HG02981 (cell line): ENCODE data around the gene PLCXD1.

ENCODE experiments used
- ATAC-seq: cut with Tn5 transposase; IDR thresholded peaks from one replicate; pipeline ENCODE4 v1.9.1; 2021; ENCODE audit warnings: mild to moderate bottlenecking, moderate library complexity; ENCODE audit not compliant: unreplicated experiment

The PLCXD1 gene

DNA sequence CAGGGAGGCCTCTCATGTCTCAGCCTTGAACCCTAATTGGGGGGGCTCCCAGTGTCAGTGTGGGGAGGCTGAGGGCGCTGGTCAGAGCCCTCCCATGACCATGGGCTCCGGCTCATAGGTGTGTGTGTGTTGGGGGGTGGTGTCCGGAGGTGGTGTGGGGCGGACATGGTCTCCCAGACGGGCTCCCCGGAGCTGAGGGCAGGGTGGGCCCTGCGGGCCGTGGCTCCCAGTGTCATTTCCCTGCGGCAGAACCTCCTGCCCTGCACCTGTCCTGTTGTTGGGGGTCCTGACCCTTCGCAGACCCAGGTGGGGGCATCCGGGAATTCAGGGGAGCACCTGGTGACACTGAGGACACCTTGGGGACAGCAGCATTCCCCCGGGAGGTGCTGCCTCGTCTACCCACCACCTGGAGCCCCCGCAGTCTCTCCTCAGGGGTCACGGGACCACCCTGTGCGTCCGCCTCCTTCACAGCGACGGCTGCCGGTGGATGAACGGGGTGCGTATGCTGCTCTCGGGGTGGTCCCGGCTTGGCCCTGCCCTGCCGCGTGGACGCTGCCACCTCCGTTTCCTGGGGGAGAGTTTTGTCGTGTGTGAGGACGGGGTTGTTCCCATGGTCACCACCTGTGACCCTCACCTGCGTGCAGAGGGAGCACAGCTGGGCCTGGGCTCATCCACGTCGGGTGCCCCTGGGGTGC is 51.9 kb downstream of the PLCXD1 start:
- ATAC-seq: no peak

DNA sequence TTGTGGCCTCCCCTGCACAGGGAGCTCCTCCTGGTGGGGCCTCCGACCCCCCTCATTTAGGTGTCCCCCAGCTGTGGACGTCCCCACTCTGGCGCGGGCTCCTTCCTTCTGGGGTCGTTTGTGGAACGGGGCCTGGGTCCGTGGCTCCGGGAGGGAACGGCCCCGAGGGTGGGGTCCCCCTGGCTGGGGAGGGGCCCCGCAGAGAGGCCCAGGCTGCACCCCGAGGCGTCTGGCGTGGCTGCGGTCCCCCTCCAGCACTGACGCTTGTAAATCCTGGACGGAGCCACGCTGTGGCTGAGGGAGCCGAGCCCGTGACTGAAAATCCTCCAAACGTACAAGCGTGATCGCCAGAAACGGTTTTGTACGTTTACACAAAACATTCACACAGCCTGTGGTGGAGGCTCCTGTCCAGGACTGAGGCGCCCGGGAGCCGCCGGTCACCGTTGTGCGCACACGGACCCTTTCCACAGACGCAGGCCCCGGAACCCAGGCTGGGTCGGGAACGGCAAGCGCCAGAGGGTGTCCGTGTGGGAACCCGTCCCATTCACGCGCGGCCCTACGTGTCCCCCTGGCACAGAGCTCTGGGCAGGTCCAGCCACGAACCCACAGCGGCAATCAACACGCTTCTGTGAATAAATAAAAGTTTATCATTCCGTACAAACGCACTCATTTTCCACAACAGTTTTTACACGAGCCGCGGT is 52.6 kb downstream of the PLCXD1 start:
- no peak for ATAC-seq

DNA sequence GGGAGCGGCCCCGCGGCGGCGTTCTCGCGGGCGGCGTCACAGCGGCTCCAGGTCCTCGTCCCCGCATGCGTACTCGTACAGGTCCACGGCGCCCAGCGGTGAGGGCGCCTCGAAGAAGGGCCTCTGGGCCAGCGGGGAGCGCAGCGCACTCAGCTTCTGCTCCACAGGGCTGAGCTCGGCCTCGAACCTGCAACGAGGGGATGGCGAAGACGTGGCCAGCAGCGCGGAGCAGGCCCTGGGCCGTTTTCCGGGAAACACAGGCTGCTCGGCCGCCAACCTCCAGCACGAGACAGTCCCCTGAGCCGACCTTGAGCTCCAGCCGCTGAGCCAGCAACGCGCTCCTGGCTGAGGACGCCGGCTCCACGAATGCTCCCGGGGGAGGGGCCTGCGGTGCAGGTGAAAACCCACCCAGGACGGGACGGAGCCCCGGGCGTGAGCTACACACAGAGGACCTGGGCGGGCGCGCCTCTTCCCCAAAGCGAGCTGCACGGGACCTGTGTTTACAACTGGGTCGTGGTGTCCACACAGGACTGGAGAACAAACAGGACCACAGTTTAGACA is 53.2 kb downstream of the PLCXD1 start:
- no peak for ATAC-seq

DNA sequence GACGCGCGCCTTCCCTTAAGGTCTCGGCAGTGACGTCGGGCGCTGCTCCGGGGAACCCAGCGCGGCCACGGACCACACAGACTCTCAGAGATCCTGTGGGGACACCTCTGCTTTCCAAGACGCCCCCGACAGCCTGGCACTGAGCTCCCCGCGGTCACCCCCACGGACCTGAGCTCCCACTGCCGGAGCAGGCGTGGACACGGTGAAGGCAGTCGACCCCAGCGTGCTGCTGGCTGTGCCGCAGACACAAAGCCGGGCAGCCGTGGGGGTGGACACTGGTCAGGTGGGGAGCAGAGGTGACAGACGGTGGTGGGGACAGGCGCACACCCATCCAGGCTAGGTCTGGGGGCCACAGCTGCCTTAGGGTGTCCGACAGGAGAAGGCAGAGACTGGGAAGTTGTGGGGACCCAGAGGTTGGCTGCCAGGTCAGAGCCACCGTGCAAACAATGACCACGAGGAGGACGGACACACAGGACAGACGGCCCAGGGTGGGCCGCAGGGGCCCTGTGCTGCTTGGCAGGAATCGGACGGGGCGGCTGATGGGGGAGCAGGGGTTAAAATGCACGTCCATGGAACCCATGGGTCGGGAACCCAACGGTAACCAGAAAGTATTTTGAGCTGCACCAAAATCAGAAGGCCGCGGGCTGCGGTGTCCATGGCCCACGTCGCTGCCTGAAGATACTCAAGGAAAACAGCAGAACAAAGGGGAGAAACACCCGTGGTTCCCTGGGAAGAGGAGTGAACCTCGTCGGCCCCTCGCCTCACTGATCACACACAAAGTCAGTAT is 54.0 kb downstream of the PLCXD1 start:
- ATAC-seq: no peak

DNA sequence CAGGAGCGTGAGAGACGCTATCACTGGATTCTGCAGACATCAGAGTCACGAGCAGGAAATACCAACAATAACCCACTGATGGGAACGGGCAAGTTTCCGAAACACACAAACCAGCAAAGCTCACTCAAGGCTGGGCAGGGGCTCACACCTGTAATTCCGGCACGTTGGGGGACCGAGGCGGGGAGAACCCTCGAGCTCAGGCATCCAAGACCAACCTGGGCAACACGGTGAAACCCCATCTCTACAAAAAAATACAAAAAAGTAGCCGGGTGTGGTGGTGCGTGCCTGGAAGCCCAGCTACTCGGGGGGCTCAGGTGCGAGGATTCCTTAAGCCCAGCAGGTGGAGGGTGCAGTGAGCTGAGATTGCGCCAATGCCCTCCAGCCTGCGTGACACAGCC is 54.6 kb downstream of the PLCXD1 start:
- no peak for ATAC-seq

DNA sequence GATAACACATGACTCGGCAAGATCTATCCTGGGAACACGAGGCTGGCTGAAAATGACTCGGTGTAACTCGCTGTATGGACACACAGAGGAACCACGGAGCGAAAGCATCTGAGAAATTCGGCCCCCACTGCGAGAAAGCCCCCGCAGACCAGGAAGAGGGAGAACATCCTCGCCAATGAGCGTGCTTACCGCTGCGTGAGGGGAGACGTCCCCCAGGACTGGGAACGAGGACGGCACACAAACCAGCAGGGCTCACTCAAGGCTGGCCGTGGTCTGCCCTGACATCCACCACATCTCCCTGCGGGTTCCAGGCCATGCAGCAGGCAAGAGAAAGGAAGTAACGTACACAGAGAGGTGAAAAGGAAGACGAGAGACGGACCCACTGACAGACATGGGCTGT is 55.0 kb downstream of the PLCXD1 start:
- ATAC-seq: no peak

DNA sequence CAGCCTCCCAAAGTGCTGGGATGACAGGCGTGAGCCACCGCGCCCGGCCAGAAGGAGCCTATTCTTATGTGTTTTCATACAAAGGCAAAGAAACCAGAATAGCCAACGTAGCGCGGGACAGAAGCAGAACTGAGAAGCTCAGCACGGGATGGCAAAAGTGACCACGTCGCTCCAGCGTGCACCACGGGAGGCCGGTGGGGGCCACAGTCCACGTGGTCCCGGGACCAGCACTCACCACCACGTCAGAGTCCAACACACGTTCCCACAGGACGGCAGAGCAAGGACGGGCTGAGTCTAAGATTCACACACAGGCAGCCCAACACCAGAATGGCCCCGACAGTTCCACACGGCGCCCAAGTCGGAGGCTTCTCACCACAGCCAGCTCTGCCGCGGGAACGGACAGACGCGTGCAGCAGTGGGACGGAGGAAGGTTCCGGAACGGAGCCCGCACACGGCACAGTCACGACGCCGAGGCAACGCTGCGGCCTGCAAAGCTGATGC is 56.2 kb downstream of the PLCXD1 start:
- no peak for ATAC-seq

DNA sequence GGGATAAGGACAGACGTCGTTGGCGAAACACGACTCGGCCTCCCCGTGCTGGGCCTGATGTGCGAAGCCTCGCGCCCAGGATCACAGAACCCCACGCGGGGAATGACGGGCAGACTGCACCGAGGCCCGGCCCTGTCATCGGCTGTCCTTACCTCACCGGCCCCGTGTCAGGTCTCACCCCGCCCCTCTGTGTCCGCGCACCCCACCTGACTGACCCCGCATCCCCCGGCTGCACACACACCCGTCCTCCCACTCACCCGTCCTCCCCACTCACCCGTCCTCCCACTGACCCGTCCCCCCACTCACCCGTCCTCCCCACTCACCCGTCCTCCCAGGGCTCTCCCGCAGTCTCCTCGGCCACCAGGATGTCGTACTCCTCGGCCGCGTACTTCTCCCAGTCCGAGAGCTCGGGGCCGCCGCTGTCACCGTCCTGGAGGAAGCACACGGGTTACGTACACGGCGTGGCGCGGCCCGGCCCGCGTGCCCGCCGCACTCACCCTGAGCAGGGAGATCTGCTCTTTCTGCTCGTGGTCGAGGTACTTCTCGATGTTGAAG is 57.2 kb downstream of the PLCXD1 start:
- no peak for ATAC-seq

DNA sequence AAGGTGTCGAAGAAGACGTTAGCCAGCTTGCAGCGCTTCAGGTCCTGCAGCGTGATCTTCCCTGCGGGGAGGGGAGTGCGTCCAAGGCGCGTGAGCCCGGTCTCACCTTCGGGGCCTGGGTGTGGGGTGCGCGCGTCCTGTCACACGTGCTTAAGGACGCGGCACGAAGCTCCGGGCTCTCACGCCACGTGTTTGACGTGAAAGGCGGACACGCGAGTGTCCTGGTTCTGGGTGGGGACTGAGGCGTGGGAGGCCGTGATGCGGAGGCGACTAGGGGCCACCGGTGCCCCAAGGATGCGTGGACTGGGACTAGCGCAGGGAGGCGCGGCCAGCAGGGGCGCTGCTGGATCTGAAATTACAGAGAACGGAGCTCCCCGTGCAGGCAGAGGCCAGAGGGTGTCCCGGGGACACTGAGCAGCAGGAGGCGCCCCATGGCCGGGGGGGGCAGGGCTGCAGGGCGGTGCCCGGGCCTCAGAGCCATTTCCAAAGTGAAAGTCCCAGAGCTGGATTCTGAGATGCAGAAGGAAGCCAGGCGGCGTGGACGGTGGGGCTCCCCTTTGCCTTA is 57.7 kb downstream of the PLCXD1 start:
- no peak for ATAC-seq

DNA sequence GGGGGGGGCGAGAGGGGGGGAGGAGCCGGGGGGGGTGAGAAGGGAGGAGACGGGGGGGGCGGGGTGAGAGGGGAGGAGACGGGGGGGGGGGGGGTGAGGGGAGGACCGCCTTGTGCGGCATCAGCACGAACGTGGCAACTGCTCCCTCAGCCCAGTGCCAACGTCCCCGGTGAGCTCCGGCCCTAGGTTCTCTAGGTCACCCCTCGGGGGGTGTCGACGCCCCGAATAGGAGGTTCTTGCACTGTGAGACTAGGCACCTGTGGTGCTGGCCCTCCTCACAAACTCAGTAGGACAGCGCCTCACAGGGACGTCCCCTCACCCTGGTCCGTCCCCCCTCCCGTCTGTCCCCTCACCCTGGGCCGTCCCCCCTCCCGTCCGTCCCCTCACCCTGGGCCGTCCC is 58.9 kb downstream of the PLCXD1 start:
- ATAC-seq: no peak

DNA sequence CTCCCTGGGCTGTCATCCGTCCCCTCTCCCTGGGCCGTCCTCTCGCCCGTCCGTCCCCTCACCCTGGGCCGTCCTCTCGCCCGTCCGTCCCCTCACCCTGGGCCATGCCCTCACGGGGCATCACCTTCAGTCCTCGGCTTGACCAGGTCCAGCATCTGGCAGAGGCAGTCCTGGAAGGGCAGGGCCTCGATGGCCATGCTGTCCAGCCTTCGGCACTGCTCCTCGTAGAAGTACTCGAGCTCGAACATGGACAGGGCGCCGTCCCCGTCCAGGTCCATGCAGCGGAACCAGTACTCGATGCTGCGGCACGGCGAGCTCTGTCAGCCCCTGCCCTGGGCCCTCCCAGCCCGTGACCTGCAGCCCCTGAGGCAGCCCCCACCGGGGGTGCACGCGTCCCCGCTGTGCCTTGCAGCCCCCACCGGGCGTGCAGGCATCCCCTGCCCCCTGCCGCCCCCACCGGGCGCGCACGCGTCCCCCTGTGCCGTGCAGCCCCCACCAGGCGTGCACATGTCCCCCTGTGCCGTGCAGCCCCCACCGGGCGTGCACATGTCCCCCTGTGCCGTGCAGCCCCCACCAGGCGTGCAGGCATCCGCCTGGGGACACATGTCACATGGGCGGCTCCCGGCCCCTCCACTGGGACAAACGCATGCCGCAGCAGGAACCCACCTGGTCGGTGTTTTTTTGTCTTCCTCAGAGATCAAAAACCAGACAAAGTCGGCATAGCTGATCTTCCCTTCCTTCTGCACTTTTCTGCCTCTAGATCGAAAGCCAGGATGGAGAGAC is 59.7 kb downstream of the PLCXD1 start:
- ATAC-seq: no peak

DNA sequence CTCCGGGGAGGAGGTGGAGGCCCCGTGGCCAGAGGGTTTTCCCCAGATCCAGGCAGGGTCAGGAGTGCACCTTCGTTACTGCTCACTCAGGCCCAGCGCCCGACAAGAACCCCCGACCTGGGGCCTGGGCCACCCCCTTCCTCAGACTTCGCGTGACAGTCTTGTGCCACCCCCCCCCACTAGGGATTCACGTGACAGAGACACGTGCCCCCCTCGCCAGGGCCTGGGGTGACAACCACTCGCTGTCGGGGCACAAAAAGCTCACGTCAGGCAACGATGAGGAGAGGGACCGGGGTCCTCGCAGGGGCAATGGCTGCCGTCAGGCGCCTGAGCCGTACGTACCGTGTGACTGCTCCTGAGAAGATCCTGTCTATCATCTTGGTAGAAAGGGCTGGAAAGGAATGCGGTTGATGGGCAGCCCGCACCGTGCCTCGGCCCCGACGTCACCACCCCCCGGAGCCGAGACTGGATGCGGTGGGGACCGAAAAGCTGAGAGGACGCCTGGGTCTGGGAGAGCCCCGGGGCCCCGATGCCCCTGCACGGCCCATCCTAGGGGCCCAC is 60.4 kb downstream of the PLCXD1 start:
- ATAC-seq: no peak

DNA sequence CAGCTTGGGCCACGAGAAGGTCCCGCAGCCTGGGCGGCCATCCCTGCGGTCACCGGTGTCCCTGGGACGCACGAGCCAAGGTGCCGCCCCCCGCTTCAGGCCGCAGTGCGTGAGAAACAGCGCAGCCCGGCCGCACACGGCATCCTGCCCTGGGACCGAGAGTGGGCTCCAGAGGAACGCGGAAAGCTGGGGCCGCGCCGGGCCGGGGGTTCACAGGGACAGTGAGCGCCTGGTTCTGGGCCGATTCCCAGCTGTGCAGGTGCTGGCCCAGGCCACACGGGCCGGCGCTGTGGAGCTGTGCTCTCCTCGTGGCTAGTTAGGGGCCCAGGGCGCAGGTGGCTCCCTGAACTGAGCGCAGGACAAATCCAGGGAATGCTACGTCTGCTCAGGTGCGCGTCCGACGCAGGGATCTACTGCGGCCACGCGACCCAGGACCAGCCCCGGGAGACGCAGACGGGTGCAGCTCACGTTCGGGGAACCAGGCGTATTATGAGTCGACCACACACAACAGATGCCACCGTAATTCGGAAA is 63.3 kb downstream of the PLCXD1 start:
- no peak for ATAC-seq

DNA sequence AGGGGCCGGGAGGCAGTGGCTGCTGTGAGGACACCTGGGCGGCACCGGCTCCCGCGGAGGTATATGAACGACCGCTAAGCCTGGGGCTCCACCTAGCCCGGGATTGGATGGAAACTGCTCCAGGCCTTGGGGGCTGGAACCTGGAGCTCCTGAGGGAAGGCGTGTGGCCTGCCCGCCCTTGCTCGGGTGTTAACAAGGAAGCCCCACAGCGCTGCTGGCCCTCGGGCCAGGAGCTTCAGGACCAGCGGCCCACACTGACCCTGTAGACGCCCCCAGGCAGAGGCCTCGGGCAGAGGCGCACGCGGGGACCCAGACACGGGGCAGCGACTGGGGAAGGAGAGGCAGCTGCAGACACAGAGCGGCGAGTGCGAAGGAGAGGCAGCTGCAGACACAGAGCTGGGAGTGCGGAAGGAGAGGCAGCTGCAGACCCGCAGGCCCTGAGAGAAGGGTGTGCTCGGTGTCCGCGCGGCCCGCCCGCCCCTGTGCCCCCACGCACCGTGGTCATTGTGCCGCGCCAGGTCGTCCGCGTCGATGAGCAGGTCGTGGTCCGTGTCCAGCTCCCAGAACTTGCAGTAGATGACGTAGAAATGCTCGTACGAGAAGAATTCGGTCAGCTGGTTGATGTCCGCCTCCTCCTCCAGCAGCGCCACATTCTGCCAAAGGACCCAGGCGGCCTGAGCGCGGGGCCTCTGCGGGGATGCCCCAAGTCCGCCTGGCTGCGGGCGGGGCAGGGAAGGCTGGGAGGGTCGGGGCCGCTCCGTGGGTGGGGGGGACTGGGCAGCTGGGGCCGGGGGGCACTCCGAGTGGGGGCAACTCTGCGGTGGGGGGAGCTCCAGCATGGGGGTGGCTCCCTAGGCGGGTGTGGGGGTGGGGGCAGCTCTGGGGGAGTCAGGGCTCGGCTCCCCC is 64.1 kb downstream of the PLCXD1 start:
- ATAC-seq: no peak

DNA sequence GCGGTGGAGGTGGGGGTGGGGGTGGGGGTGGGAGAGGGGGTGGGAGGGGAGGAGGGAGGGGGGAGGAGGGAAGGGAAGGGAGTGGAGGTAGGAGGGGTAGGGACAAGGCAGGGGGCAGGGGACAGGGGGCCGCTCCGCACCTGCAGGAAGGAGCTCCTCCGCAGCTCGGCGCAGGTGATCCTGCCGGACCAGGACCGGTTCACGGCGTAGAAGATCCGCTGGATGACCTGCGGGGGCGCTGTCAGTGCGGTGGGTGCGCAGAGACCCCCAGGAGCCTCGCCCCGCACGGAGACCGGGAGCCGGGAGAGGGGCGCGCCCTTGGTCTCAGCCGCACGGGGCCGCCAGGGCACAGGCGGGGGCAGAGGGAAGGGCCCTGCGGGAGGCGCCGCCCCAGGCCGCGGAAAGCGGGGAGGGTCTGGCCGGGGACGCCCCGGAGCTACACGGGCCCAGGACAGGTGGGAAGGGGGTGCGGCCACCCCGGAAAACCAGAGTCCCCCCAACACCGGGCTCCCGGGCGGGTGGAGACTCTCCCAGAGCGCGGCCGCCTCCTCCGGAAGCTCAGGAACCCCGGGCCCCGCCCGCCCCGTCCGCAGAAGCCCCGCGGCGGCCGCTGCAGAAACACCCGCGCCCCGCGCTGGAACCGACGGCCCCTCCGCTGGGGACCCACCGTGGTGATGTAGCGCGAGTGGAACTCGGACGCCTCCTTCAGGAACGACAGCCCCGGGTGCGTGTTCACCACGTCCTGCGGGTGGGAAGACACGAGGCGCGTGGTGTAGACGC is 65.0 kb downstream of the PLCXD1 start:
- no peak for ATAC-seq

DNA sequence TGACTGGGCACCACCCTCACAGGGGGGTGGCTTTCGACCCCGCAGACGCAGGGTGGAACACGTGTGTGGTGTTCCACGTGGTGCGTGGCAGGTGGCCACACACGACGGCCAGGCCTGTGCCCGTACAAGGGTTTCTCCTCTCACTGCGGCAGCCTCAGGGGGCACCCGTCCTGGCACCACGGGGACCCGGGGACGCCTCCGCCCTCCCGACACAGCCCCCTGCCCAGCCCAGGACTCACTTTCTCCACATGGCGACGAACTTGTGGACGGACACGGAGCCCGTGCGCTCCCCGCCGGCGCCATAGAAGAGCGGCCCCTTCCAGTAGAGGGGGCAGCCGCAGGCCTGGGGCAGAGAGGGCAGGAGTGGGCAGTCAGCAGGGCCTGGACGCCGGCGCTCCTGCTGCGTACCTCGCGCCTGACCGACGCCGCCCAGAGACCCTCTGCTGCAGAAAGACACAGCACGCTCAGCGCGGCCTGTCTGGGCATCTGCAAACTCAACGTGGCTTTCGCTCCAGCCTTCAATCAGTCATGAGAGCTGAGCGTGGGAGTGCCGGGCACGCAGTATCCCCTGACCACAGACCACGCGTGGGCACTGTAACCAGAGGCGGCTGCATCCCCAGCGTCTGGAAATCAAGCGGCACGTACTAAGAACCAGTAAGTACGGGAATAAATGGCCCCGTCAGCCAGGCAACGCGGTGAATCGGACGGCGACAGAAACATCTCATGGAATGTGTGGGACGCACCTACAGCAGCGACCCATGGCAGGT is 66.4 kb downstream of the PLCXD1 start:
- no peak for ATAC-seq
